NCI-H82 treated with DMSO at 0.1 percent for 48 hours (cell line): ENCODE measurements around the gene RWDD1.
A peak's percentile ranks its signal among the peaks of the same experiment; 100 is the strongest.

Experiments used
- DNase-seq: peaks from one replicate; lab custom pipeline; 2025; ENCODE audit not compliant: unreplicated experiment; lab: John Stamatoyannopoulos, UW

Gene RWDD1

GRCh38 chr6:116570856-116571682 is at the start of gene RWDD1:
TSS of gene RWDD1 (plus strand) at chr6:116571504. CDS start at chr6:116571583, 79 bp downstream.
- peak; percentile 97 for DNase-seq

GRCh38 chr6:116522896-116523295 is 48.4 kb upstream of the RWDD1 start:
- DNase-seq: no peak

- DNase-seq: no peak
Measured at GRCh38 chr6:116524236-116524635, 47.1 kb upstream of the RWDD1 start.

- no peak for DNase-seq
Measured at GRCh38 chr6:116528133-116528532, 43.2 kb upstream of the RWDD1 start.

- no peak for DNase-seq
Measured at GRCh38 chr6:116528780-116529179, 42.5 kb upstream of the RWDD1 start.

- no peak for DNase-seq
Measured at GRCh38 chr6:116529466-116530290, 41.6 kb upstream of the RWDD1 start.

DNA sequence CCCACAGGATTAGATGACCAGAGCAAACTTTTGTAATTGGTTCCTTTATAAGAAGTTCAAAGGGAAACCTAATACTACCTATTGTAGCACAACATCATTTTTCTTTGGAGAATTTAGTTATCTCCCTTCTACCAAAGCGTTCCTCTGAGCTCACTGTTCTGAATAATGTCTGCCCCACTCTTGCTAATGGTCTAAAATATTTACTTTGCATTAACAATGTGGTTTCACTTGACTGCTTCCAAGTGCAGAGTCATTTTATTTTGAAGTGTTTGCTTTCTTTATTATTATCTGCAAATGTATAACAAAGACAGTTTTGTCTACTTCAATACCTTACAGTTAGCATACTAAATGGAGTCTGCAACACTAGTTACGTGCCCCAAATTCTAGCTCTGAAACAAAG is 40.9 kb upstream of the RWDD1 start:
- DNase-seq: no peak

DNA sequence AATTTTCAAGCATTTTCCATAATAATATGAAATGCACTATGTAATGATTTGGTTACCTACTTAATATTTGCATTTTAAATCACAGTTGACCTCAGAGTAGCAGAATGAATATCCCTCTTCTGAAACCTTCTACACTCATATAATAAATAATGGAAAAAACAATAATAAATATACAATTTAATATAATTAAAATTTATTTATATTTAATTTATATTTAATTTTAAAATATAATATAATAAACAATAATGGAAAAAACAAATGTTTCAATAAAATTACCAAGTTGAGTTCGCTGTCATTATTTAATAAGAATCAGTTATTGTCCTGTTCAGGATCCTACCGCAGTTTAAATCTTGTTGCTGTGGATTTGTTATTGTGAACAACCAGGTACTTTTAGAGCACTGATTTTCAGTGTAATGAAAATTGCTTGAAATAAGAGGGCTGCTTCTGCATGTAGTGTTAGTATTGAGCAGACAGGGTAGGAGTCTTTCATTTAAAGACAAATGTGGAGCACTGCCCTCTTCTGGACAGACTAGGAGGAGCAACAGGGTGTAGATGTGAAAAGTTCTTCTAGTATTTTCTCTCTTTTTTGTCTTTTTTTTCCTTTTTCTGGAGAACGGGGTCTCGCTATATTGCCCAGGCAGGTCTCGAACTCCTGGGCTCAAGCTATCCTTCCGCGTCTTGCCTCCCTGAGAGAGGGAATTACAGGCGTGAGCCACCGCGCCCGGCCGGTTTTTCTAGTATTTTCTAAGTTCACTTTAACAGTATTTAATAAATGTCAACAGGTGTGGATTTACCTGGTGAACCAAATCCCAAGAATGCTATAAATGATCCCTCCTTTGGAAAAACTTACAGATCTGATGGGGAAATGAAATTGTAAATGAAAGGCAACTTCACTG is 39.4 kb upstream of the RWDD1 start:
- DNase-seq: peak; percentile 45

- DNase-seq: no peak
Measured at GRCh38 chr6:116533233-116533957, 37.9 kb upstream of the RWDD1 start.

DNA sequence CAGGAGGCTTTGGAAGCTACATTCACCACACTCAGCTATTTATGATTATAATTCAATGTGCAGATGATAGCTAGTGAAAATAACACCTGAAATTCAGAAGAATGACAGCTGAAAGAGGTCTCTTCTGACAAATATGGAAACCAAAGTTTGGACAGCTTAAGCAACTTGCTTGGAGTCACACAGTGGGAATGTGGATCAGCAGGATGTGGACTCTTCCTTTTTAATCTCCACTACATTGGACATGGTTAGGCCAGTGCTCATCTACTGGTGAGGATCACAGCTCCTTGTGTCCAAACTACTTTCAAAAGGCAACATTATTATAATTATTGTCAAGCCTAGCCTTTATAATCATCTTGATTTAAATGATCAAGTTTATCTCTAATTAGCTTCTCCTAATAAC is 36.2 kb upstream of the RWDD1 start:
- DNase-seq: no peak

- DNase-seq: peak; percentile 25
Measured at GRCh38 chr6:116536216-116536621, 35.1 kb upstream of the RWDD1 start.

- DNase-seq: no peak
Measured at GRCh38 chr6:116542426-116542825, 28.9 kb upstream of the RWDD1 start.

DNA sequence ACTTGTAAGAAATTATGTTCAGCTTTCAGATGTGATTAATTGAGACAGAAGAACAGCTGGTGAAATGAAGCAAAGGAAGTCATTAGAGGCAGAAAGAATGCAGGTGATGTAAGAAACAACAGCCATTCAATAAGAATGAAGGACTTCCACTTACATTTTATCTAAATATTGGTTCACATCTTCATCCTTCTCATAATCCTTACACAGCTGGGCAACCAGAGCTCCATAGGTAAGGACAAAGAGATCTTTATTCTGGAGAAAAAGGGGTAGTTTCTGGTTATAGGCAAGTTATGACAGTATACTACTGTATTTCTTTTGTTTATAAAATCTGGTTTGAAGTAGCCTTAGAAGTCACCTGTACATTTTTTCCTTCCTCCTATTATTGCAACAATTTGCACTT is 28.2 kb upstream of the RWDD1 start:
- no peak for DNase-seq

- no peak for DNase-seq
Measured at GRCh38 chr6:116545651-116546050, 25.7 kb upstream of the RWDD1 start, which contains the start of gene TRAPPC3L. TSS of gene TRAPPC3L (minus strand) at chr6:116545684. CDS start at chr6:116545514, 170 bp downstream.

GRCh38 chr6:116547358-116547757 is 23.9 kb upstream of the RWDD1 start:
- DNase-seq: no peak

DNA sequence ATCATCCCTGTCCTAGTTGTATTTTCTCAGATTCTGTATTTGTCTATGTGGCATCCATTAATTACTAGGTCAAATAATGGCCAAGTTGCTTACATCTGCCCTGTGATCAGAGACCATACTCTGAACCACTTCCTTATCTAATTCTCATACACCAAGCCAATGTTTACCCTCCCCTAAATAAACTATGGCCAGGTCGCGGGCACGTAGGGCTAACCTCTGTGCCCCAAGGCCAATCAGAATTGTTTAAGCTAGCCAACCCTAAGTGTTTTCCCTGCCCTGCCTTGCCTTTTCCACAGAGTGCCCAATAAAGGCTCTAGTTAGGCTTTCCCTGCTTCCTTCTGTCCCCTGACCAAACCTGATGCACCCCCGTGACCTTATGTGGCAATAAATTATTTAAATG is 20.5 kb upstream of the RWDD1 start:
- no peak for DNase-seq

DNA sequence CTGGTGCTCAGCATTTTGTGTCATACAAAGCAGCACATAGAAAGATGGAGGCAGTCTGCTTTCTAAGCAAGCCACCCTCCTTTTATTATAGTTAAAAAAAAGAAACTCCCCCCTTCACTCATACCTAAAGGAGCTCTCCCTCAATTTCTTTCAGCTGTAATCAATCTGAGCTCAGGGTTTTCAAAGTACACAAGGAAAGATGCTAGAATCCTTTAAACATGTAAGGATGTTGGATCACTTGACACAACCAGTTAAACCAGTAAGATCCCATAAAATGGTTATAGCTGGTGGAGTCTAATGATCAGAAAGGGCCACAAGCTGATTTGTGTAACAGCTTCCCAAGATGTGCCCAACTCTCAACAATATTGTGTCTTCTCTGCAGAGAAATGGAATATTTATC is 17.9 kb upstream of the RWDD1 start, which contains the start of gene CALHM4:
Gene CALHM4, plus strand, starts transcription at position 301 of the 400 bp plus-strand sequence. Its CDS starts 43 bp downstream, at position 344.
- DNase-seq: no peak

- no peak for DNase-seq
Measured at GRCh38 chr6:116556065-116556464, 15.2 kb upstream of the RWDD1 start.

DNA sequence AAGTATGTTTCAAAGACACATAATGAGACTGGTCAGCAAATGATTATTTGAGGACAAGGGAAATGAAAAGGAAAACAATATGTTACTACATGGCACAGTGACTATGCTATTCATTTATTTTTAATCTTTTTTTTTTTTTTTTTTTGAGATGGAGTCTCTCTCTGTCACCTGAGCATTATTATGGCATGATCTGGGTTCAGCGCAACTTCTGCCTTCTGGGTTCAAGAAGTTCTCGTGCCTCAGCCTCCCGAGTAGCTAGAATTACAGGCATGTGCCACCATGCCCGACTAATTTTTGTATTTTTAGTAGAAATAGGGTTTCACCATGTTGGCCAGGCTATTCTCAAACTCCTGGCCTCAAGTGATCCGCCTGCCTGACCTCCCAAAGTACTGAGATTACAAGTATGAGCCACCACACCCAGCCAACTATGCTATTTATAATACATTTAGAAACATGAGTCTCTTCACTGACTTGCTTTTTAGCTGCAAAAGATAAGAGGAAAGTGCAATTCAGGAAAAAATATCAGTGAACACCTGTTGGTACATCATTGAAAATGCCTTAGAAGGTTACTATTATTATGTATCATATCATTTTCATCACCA is 14.4 kb upstream of the RWDD1 start:
- no peak for DNase-seq

DNA sequence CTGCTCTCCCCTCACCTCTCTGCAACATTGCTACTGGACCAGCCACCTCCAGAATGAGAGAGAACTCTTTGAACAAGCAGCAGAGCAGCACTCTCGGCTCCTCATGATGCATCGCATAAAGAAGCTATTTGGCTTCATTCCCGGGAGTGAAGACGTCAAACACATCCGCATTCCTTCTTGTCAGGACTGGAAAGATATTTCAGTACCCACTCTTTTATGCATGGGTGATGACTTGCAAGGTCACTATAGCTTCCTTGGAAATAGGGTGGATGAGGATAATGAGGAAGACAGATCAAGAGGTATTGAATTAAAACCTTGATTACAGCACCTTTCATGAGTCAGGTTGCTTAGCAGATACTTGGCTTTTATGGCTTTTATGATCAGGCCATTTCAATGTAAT is 13.4 kb upstream of the RWDD1 start:
- no peak for DNase-seq
